Measurements from ENCODE around the gene CCDC149. TPM values are rescaled to one million over a fixed set of nuclear protein-coding genes. Genes with fewer than 3 reads are reported as not detected.

The CCDC149 gene
- total RNA-seq = 10 to 100 TPM in 2 of 4 donors, 1 to 10 TPM in 2; 6.5 to 17.4 (median 12.3) TPM

GRCh38 chr4:24912252-24913118 is at the start of gene CCDC149:
Gene CCDC149 (minus strand): TSS chr4:24913042. CDS start chr4:24912864, 178 bp downstream.
- peak within 1 kb of the TSS; percentile 88 for H3K27ac ChIP-seq
- H3K4me3 ChIP-seq = peak within 1 kb of the TSS; percentile 84
- no peaks in the 10 kb centered on the region for H3K9me3 ChIP-seq
- TF ChIP-seq EP300 (IDR thresholded peaks at IDR 0.05) (no peak), CTCF (IDR thresholded peaks at IDR 0.05) (no peak), POLR2A (IDR thresholded peaks at IDR 0.05) (peak; percentile 16 to 61)
- WGBS = 4% methylated on average over 41 of the region's 92 CpGs
- H3K36me3 ChIP-seq = peaks cover 18% of the 10 kb centered on the region
- DNase-seq (ENCODE audit: low spot score in 2 of 2) = peak; percentile 73 to 84
- H3K4me1 ChIP-seq = peaks cover 14% of the 10 kb centered on the region
- no peaks in the 10 kb centered on the region for H3K27me3 ChIP-seq

GRCh38 chr4:24957886-24958285 is 45.0 kb upstream of the CCDC149 start:
- Histone ChIP-seq H3K36me3 (no peaks in the 10 kb centered on the region), H3K27ac (no peak overlapping the region), H3K4me1 (no peaks in the 10 kb centered on the region), H3K4me3 (no peak overlapping the region), H3K27me3 (no peaks in the 10 kb centered on the region), H3K9me3 (no peaks in the 10 kb centered on the region)
- WGBS = 78% methylated on average over 2 of the region's 2 CpGs
- TF ChIP-seq EP300 (IDR thresholded peaks at IDR 0.05) (no peak), CTCF (IDR thresholded peaks at IDR 0.05) (no peak), POLR2AphosphoS5 (IDR thresholded peaks at IDR 0.05) (no peak), POLR2A (IDR thresholded peaks at IDR 0.05) (no peak)
- no peak for DNase-seq (ENCODE audit: low spot score in 2 of 2)

GRCh38 chr4:24956763-24957162 is 43.9 kb upstream of the CCDC149 start:
- Histone ChIP-seq H3K4me3 (no peak overlapping the region), H3K27me3 (no peaks in the 10 kb centered on the region), H3K27ac (no peak overlapping the region), H3K36me3 (no peaks in the 10 kb centered on the region), H3K9me3 (no peaks in the 10 kb centered on the region), H3K4me1 (no peaks in the 10 kb centered on the region)
- no peak for TF ChIP-seq CTCF (IDR thresholded peaks at IDR 0.05)
- TF ChIP-seq POLR2AphosphoS5 (IDR thresholded peaks at IDR 0.05) = no peak
- no peak for TF ChIP-seq EP300 (IDR thresholded peaks at IDR 0.05)
- no peak for TF ChIP-seq POLR2A (IDR thresholded peaks at IDR 0.05)
- WGBS = 94% methylated on average over 2 of the region's 2 CpGs
- no peak for DNase-seq (ENCODE audit: low spot score in 2 of 2)

- no peaks in the 10 kb centered on the region for H3K27me3 ChIP-seq
- DNase-seq (ENCODE audit: low spot score in 2 of 2) = no peak
- WGBS = 97% methylated on average over 2 of the region's 2 CpGs
These were observed 43.2 kb upstream of the CCDC149 start for GRCh38 chr4:24956091-24956490.

More at GRCh38 chr4:24956091-24956490, 43.2 kb upstream of the CCDC149 start:
- Histone ChIP-seq H3K36me3 (no peaks in the 10 kb centered on the region), H3K9me3 (no peaks in the 10 kb centered on the region), H3K4me3 (no peak overlapping the region), H3K4me1 (no peaks in the 10 kb centered on the region), H3K27ac (no peak overlapping the region)
- TF ChIP-seq POLR2A (IDR thresholded peaks at IDR 0.05) (no peak), EP300 (IDR thresholded peaks at IDR 0.05) (no peak), CTCF (IDR thresholded peaks at IDR 0.05) (no peak), POLR2AphosphoS5 (IDR thresholded peaks at IDR 0.05) (no peak)
